ENCODE data around the gene KRTCAP3.
A peak's percentile ranks its signal among the peaks of the same experiment; 100 is the strongest.
"Not testable (repeated sequence)": the region's sequence is repeated elsewhere in the genome, so short reads cannot be mapped to it uniquely, and the experiment has no call there.

The KRTCAP3 gene

GRCh38 chr2:27441958-27442919 is at the start of gene KRTCAP3:
KRTCAP3 (plus strand) TSS chr2:27442381; CDS start chr2:27442413, 32 bp downstream.
- no peak within 1 kb of the TSS for H3K4me3 Mint-ChIP-seq
- H3K9me3 Mint-ChIP-seq (ENCODE audit: low read depth): no peaks in the 10 kb centered on the region
- peaks cover 8% of the 10 kb centered on the region for H3K36me3 Mint-ChIP-seq
- no peaks in the 10 kb centered on the region for H3K27me3 Mint-ChIP-seq
- H3K4me1 Mint-ChIP-seq (ENCODE audit: low read depth): peaks cover 6% of the 10 kb centered on the region
- peak within 1 kb of the TSS; percentile 25 for H3K27ac Mint-ChIP-seq

GRCh38 chr2:27393225-27393624 is 49.0 kb upstream of the KRTCAP3 start:
- Mint-ChIP-seq H3K4me3 (no peak overlapping the region), H3K27ac (no peak overlapping the region), H3K36me3 (peaks cover 10% of the 10 kb centered on the region), H3K27me3 (no peaks in the 10 kb centered on the region), H3K9me3 (ENCODE audit: low read depth) (no peaks in the 10 kb centered on the region), H3K4me1 (ENCODE audit: low read depth) (peaks cover 38% of the 10 kb centered on the region)

- Mint-ChIP-seq H3K4me3 (no peak overlapping the region), H3K36me3 (peaks cover 2% of the 10 kb centered on the region), H3K27ac (no peak overlapping the region), H3K9me3 (ENCODE audit: low read depth) (no peaks in the 10 kb centered on the region), H3K27me3 (no peaks in the 10 kb centered on the region), H3K4me1 (ENCODE audit: low read depth) (peaks cover 43% of the 10 kb centered on the region)
Observed at GRCh38 chr2:27398962-27399361, 43.2 kb upstream of the KRTCAP3 start.

- no peaks in the 10 kb centered on the region for H3K27me3 Mint-ChIP-seq
- H3K4me3 Mint-ChIP-seq: no peak overlapping the region
- no peaks in the 10 kb centered on the region for H3K9me3 Mint-ChIP-seq (ENCODE audit: low read depth)
- H3K27ac Mint-ChIP-seq: peak overlapping the region; percentile 46
- peaks cover 2% of the 10 kb centered on the region for H3K36me3 Mint-ChIP-seq
- H3K4me1 Mint-ChIP-seq (ENCODE audit: low read depth): peaks cover 47% of the 10 kb centered on the region
Observed at GRCh38 chr2:27400348-27401135, 41.6 kb upstream of the KRTCAP3 start.

- Mint-ChIP-seq H3K27me3 (no peaks in the 10 kb centered on the region), H3K9me3 (ENCODE audit: low read depth) (no peaks in the 10 kb centered on the region), H3K27ac (peak overlapping the region; percentile 88), H3K4me3 (peak overlapping the region; percentile 95), H3K4me1 (ENCODE audit: low read depth) (peaks cover 43% of the 10 kb centered on the region), H3K36me3 (peaks cover 4% of the 10 kb centered on the region)
Observed at GRCh38 chr2:27407798-27408491, 34.2 kb upstream of the KRTCAP3 start.

- Mint-ChIP-seq H3K27ac (peak overlapping the region; percentile 88), H3K4me3 (peak overlapping the region; percentile 95), H3K36me3 (peaks cover 4% of the 10 kb centered on the region), H3K4me1 (ENCODE audit: low read depth) (peaks cover 38% of the 10 kb centered on the region), H3K9me3 (ENCODE audit: low read depth) (no peaks in the 10 kb centered on the region), H3K27me3 (no peaks in the 10 kb centered on the region)
Observed at GRCh38 chr2:27408601-27409320, 33.4 kb upstream of the KRTCAP3 start.

- H3K36me3 Mint-ChIP-seq: peaks cover 4% of the 10 kb centered on the region
- H3K4me3 Mint-ChIP-seq: peak within 1 kb of the TSS; percentile 95
- no peaks in the 10 kb centered on the region for H3K27me3 Mint-ChIP-seq
- H3K27ac Mint-ChIP-seq: peak within 1 kb of the TSS; percentile 93
- H3K9me3 Mint-ChIP-seq (ENCODE audit: low read depth): no peaks in the 10 kb centered on the region
- H3K4me1 Mint-ChIP-seq (ENCODE audit: low read depth): peaks cover 35% of the 10 kb centered on the region
Observed at GRCh38 chr2:27409321-27410073, 32.7 kb upstream of the KRTCAP3 start, which contains the start of gene PPM1G. PPM1G (minus strand) TSS chr2:27409591; CDS start chr2:27409422, 169 bp downstream.

- Mint-ChIP-seq H3K4me3 (no peak overlapping the region), H3K27me3 (no peaks in the 10 kb centered on the region), H3K36me3 (peaks cover 2% of the 10 kb centered on the region), H3K4me1 (ENCODE audit: low read depth) (peaks cover 18% of the 10 kb centered on the region), H3K9me3 (ENCODE audit: low read depth) (no peaks in the 10 kb centered on the region), H3K27ac (no peak overlapping the region)
Observed at GRCh38 chr2:27412419-27413152, 29.6 kb upstream of the KRTCAP3 start.

GRCh38 chr2:27416151-27416550 is 26.0 kb upstream of the KRTCAP3 start:
- Mint-ChIP-seq H3K4me1 (ENCODE audit: low read depth) (peaks cover 2% of the 10 kb centered on the region), H3K27ac (no peak overlapping the region), H3K36me3 (peaks cover 2% of the 10 kb centered on the region), H3K27me3 (no peaks in the 10 kb centered on the region), H3K9me3 (ENCODE audit: low read depth) (no peaks in the 10 kb centered on the region), H3K4me3 (no peak overlapping the region)

- Mint-ChIP-seq H3K27ac (no peak overlapping the region), H3K27me3 (no peaks in the 10 kb centered on the region)
Observed at GRCh38 chr2:27420996-27421395, 21.2 kb upstream of the KRTCAP3 start.

GRCh38 chr2:27421660-27422250 is 20.4 kb upstream of the KRTCAP3 start:
- H3K4me1 Mint-ChIP-seq (ENCODE audit: low read depth): no peaks in the 10 kb centered on the region
- no peak overlapping the region for H3K27ac Mint-ChIP-seq
- H3K4me3 Mint-ChIP-seq: no peak overlapping the region
- no peaks in the 10 kb centered on the region for H3K36me3 Mint-ChIP-seq
- H3K27me3 Mint-ChIP-seq: no peaks in the 10 kb centered on the region
- H3K9me3 Mint-ChIP-seq (ENCODE audit: low read depth): no peaks in the 10 kb centered on the region

More at GRCh38 chr2:27420996-27421395, 21.2 kb upstream of the KRTCAP3 start:
- H3K36me3 Mint-ChIP-seq: no peaks in the 10 kb centered on the region
- no peaks in the 10 kb centered on the region for H3K4me1 Mint-ChIP-seq (ENCODE audit: low read depth)
- H3K4me3 Mint-ChIP-seq: no peak overlapping the region
- H3K9me3 Mint-ChIP-seq (ENCODE audit: low read depth): no peaks in the 10 kb centered on the region

GRCh38 chr2:27422958-27423357 is 19.2 kb upstream of the KRTCAP3 start:
- no peaks in the 10 kb centered on the region for H3K27me3 Mint-ChIP-seq
- H3K4me1 Mint-ChIP-seq (ENCODE audit: low read depth): peaks cover 5% of the 10 kb centered on the region
- no peak overlapping the region for H3K27ac Mint-ChIP-seq
- H3K4me3 Mint-ChIP-seq: no peak overlapping the region
- no peaks in the 10 kb centered on the region for H3K9me3 Mint-ChIP-seq (ENCODE audit: low read depth)
- no peaks in the 10 kb centered on the region for H3K36me3 Mint-ChIP-seq

GRCh38 chr2:27425039-27425438 is 17.1 kb upstream of the KRTCAP3 start:
- H3K4me3 Mint-ChIP-seq; H3K9me3 Mint-ChIP-seq (ENCODE audit: low read depth); H3K27me3 Mint-ChIP-seq; H3K27ac Mint-ChIP-seq; H3K36me3 Mint-ChIP-seq: not testable (repeated sequence)
- peaks cover 14% of the 10 kb centered on the region for H3K4me1 Mint-ChIP-seq (ENCODE audit: low read depth)

Data from activated naive CD8-positive, alpha-beta T cell (primary cell).